HCT116 (cell line): ENCODE measurements around the gene RAD50. TPM values are rescaled to one million over a fixed set of nuclear protein-coding genes. Genes with fewer than 3 reads are reported as not detected.

ENCODE experiments used
- ATAC-seq: fragments of 200-7000 bp; cut with Tn5 transposase; 2 replicates; pipeline ENCODE4 v1.9.1; 2020; ENCODE audit warnings: mild to moderate bottlenecking, moderate library complexity
- BruUV-seq: library from RNA; stranded (reverse); fragments of 400-500 nt; replicated peaks from 2 replicates; lab custom pipeline; 2021; lab: Mats Ljungman, UMichigan
- CTCF ChIA-PET: fragments of 300-600 bp; sonication (Branson Sonifier 250); formaldehyde crosslinking; loops from one replicate; lab custom pipeline; 2021; ENCODE audit warnings: antibody characterized with exemption; lab: Charles Lee
- POLR2A ChIA-PET: fragments of 300-600, 350-600 bp; sonication (Branson Sonifier 250); formaldehyde crosslinking; loops from one replicate; lab custom pipeline; 2021; ENCODE audit warnings: antibody characterized with exemption; lab: Charles Lee
- RAD21 ChIA-PET, 2 experiments: fragments of 300-600 bp; sonication (Branson Sonifier 250); formaldehyde crosslinking; loops; one replicate each; lab custom pipeline; 2023; ENCODE audit warnings: low total read pairs in 2 of 2; ENCODE audit not compliant: uncharacterized antibody in 2 of 2, unreplicated experiment in 2 of 2, low non-redundant PET in 1 of 2; lab: Charles Lee
- DNase-seq: peaks from one replicate; pipeline ENCODE4 v3.0.0-alpha.2; 2010; ENCODE audit warnings: low read depth, low spot score
- H2AFZ ChIP-seq: fragments of 200-600 bp; shearing (Covaris generic), sonication (generic); 2 replicates; pipeline ENCODE4 v1.6.1; 2017; ENCODE audit warnings: low read depth, mixed run types, mixed read lengths, antibody characterized with exemption, low read length; ENCODE audit not compliant: poor library complexity, severe bottlenecking
- H3K27ac ChIP-seq: 2 replicates; pipeline ENCODE4 v1.5.1; 2012; ENCODE audit warnings: low read depth, low read length
- H3K27me3 ChIP-seq: fragments of 200-600 bp; sonication (generic); 2 replicates; pipeline ENCODE4 v1.6.1; 2016; ENCODE audit warnings: mixed run types, low read length, mixed read lengths; ENCODE audit not compliant: insufficient read depth
- H3K36me3 ChIP-seq, 2 experiments: fragments of 200-500 bp in 1 of 2; fragments of 200-600 bp in 1 of 2; sonication (Bioruptor generic) in 1 of 2; sonication (generic) in 1 of 2; 2 replicates each; pipeline versions ENCODE4 v1.5.1 to v1.6.1; 2014 to 2016; ENCODE audit warnings: low read length in 2 of 2, inconsistent platforms in 1 of 2, mixed read lengths in 1 of 2, mixed run types in 1 of 2; ENCODE audit not compliant: insufficient read depth in 2 of 2, control insufficient read depth in 1 of 2
- H3K4me1 ChIP-seq, 2 experiments: fragments of 200-600 bp in 1 of 2; sonication (generic) in 1 of 2; 2 replicates each; pipeline versions ENCODE4 v1.5.1 to v1.6.1; 2012 to 2017; ENCODE audit warnings: low read length in 2 of 2, inconsistent platforms in 1 of 2, mild to moderate bottlenecking in 1 of 2, mixed read lengths in 1 of 2, mixed run types in 1 of 2, moderate library complexity in 1 of 2; ENCODE audit not compliant: insufficient read depth in 2 of 2, control insufficient read depth in 1 of 2
- H3K4me2 ChIP-seq: fragments of 200-600 bp; sonication (generic); 2 replicates; pipeline ENCODE4 v1.6.1; 2017; ENCODE audit warnings: mixed run types, low read length, mixed read lengths
- H3K4me3 ChIP-seq, 2 experiments: fragments of 200-600 bp in 1 of 2; sonication (generic) in 1 of 2; replicated peaks in 1 of 2; 2 replicates each; pipeline ENCODE4 v1.5.1; 2011 to 2016; ENCODE audit warnings: low read length in 2 of 2, control low read depth in 1 of 2, low read depth in 1 of 2, mild to moderate bottlenecking in 1 of 2, mixed read lengths in 1 of 2, mixed run types in 1 of 2
- H3K79me2 ChIP-seq: fragments of 200-600 bp; sonication (generic); 2 replicates; pipeline ENCODE4 v1.6.1; 2017; ENCODE audit warnings: mild to moderate bottlenecking, mixed run types, low read length, moderate library complexity, mixed read lengths; ENCODE audit not compliant: insufficient read depth
- H3K9ac ChIP-seq: fragments of 200-600 bp; sonication (generic); 2 replicates; pipeline ENCODE4 v1.6.1; 2016; ENCODE audit warnings: low read length, mixed read lengths
- H3K9me2 ChIP-seq: fragments of 200-600 bp; sonication (generic), shearing (Covaris generic); 2 replicates; pipeline ENCODE4 v1.6.1; 2017; ENCODE audit warnings: mixed run types, mild to moderate bottlenecking, moderate library complexity; ENCODE audit not compliant: insufficient read depth
- H3K9me3 ChIP-seq, 2 experiments: fragments of 200-500 bp in 1 of 2; fragments of 200-600 bp in 1 of 2; sonication (Bioruptor generic) in 1 of 2; sonication (generic) in 1 of 2; 2 replicates each; pipeline ENCODE4 v1.6.1; 2014 to 2017; ENCODE audit warnings: low read length in 2 of 2, mixed read lengths in 2 of 2, inconsistent platforms in 1 of 2, low read depth in 1 of 2, mild to moderate bottlenecking in 1 of 2, mixed run types in 1 of 2, moderate library complexity in 1 of 2; ENCODE audit not compliant: control insufficient read depth in 1 of 2, insufficient read depth in 1 of 2
- H4K20me1 ChIP-seq: fragments of 200-600 bp; sonication (generic), shearing (Covaris generic); 2 replicates; pipeline ENCODE4 v1.6.1; 2017; ENCODE audit warnings: mixed run types, mild to moderate bottlenecking, moderate library complexity; ENCODE audit not compliant: insufficient read depth
- CBX3 ChIP-seq: IDR thresholded peaks from 2 replicates; pipeline ENCODE4 v1.6.1; 2012; ENCODE audit warnings: low read depth
- CEBPB ChIP-seq: IDR thresholded peaks from 2 replicates; pipeline ENCODE4 v1.6.1; 2012; ENCODE audit warnings: low read depth
- CTCF ChIP-seq, 3 experiments: fragments of 200-600 bp in 1 of 3; sonication (generic) in 1 of 3; IDR thresholded peaks in 2 of 3; conservative IDR thresholded peaks in 1 of 3; 2 replicates each; pipeline ENCODE4 v1.5.1; 2012 to 2017; ENCODE audit warnings: low read depth in 2 of 3, low read length in 2 of 3, antibody characterized with exemption in 1 of 3, borderline replicate concordance in 1 of 3, control low read depth in 1 of 3, mild to moderate bottlenecking in 1 of 3, mixed read lengths in 1 of 3, mixed run types in 1 of 3, moderate library complexity in 1 of 3; ENCODE audit not compliant: insufficient read depth in 1 of 3
- EGR1 ChIP-seq: IDR thresholded peaks from 2 replicates; pipeline ENCODE4 v1.6.1; 2012; ENCODE audit warnings: low read depth
- ELF1 ChIP-seq: IDR thresholded peaks from 2 replicates; pipeline ENCODE4 v1.6.1; 2012; ENCODE audit warnings: low read depth, borderline replicate concordance
- JUND ChIP-seq: IDR thresholded peaks from 2 replicates; pipeline ENCODE4 v1.6.1; 2012
- MAX ChIP-seq: IDR thresholded peaks from 2 replicates; pipeline ENCODE4 v1.6.1; 2012
- POLR2A ChIP-seq: IDR thresholded peaks from 2 replicates; pipeline ENCODE4 v1.7.0; 2011; ENCODE audit warnings: borderline replicate concordance; ENCODE audit not compliant: insufficient read depth, insufficient read length; ENCODE audit errors: extremely low read depth
- POLR2AphosphoS5 ChIP-seq: IDR thresholded peaks from 2 replicates; pipeline ENCODE4 v1.6.1; 2011; ENCODE audit warnings: mild to moderate bottlenecking, low read depth, low read length, moderate library complexity
- RAD21 ChIP-seq: IDR thresholded peaks from 2 replicates; pipeline ENCODE4 v1.6.1; 2012; ENCODE audit warnings: low read depth, mild to moderate bottlenecking
- SP1 ChIP-seq: IDR thresholded peaks from 2 replicates; pipeline ENCODE4 v1.6.1; 2012; ENCODE audit warnings: low read depth
- SRF ChIP-seq: IDR thresholded peaks from 2 replicates; pipeline ENCODE4 v1.6.1; 2012; ENCODE audit warnings: low read depth
- TCF7L2 ChIP-seq: IDR thresholded peaks from 2 replicates; pipeline ENCODE4 v1.7.0; 2011; ENCODE audit warnings: borderline replicate concordance, inconsistent platforms; ENCODE audit not compliant: insufficient read depth, insufficient read length; ENCODE audit errors: extremely low read depth
- ZFX ChIP-seq: fragments of 450-650 bp; IDR thresholded peaks from 2 replicates; pipeline ENCODE4 v1.6.1; 2017
- ZNF274 ChIP-seq: fragments of 200-500 bp; sonication (Bioruptor generic); IDR thresholded peaks from 2 replicates; pipeline ENCODE4 v1.6.1; 2014; ENCODE audit warnings: mild to moderate bottlenecking, low read depth, low read length, inconsistent platforms
- intact Hi-C: fragments of 100-400 bp; cut with micrococcal nuclease; formaldehyde crosslinking; loops from 2 replicates; pipeline ENCODE4 v1.10.0; 2022
- total RNA-seq: library from RNA; stranded (reverse); gene quantifications from one replicate; pipeline ENCODE4 v1.2.1, GENCODE V29; 2021; ENCODE audit not compliant: unreplicated experiment
- TF ChIP-seq, protein P1 (sequence below): IDR thresholded peaks from 2 replicates; pipeline ENCODE4 v1.6.1; 2012

The RAD50 gene
- total RNA-seq, 1 experiment from 2014 or later, result 43.6 TPM

GRCh38 chr5:132655821-132656773, 99.3 kb downstream of the RAD50 start:
- no peaks in the 10 kb centered on the region for H3K27me3 ChIP-seq
- no peaks in the 10 kb centered on the region for H3K79me2 ChIP-seq
- no peaks in the 10 kb centered on the region for H3K9me3 ChIP-seq
- H3K4me3 ChIP-seq, result no peak overlapping the region
- H3K36me3 ChIP-seq, result no peaks in the 10 kb centered on the region
- H3K9me2 ChIP-seq, result no peaks in the 10 kb centered on the region
- H3K9ac ChIP-seq, result no peak overlapping the region
- no peaks in the 10 kb centered on the region for H4K20me1 ChIP-seq
- ChIA-PET POLR2A (no interaction called here), RAD21 (no interaction called here), CTCF (no interaction called here)
- H2AFZ ChIP-seq, result no peak overlapping the region
- intact Hi-C loops, result no loop called here
- ATAC-seq (no peak), DNase-seq (no peak)
- no peak for TF ChIP-seq ELF1
- no peak for TF ChIP-seq RAD21
- TF ChIP-seq CEBPB, result no peak
- no peak for TF ChIP-seq CBX3
- no TSS peak for BruUV-seq
- H3K4me1 ChIP-seq, result no peaks in the 10 kb centered on the region
- no peak overlapping the region for H3K27ac ChIP-seq
- no peak overlapping the region for H3K4me2 ChIP-seq

DNA sequence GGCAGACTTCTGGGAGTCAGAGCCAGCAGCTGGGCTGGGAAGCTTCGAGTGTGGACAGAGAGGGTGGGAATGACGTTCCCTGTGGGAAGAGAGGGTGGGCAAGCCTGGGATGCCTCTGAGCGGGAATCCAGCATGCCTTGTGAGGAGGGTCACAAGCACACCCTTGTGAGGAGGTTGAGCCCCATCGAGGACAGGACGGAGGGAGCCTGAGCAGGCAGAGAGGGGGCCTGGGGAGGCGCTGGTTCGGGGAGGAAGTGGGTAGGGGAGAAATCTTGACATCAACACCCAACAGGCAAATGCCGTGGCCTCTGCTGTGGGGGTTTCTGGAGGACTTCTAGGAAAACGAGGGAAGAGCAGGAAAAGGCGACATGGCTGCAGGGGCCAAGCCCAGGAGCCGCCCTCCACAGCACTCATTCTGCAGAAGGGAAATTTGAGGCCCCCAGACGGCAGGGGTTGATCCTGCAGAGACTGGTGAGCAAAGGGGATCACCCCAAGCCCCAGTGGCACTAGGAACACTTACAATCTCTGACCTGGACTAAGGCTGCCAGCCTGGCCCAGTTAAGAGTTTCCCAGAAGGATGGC, 100.1 kb downstream of the RAD50 start:
- Histone ChIP-seq H3K27ac (no peak overlapping the region), H3K27me3 (no peaks in the 10 kb centered on the region), H3K36me3 (no peaks in the 10 kb centered on the region), H3K4me1 (no peaks in the 10 kb centered on the region), H3K79me2 (no peaks in the 10 kb centered on the region), H3K4me2 (no peak overlapping the region), H3K9me2 (no peaks in the 10 kb centered on the region), H3K9me3 (no peaks in the 10 kb centered on the region), H4K20me1 (no peaks in the 10 kb centered on the region), H2AFZ (no peak overlapping the region), H3K9ac (no peak overlapping the region), H3K4me3 (no peak overlapping the region)
- no TSS peak for BruUV-seq
- no peak for DNase-seq
- POLR2A ChIA-PET, result no interaction called here
- no peak for ATAC-seq
- intact Hi-C loops, result no loop called here
- RAD21 ChIA-PET, result no interaction called here
- CTCF ChIA-PET, result no interaction called here
- TF ChIP-seq ZFX (no peak), SRF (no peak), MAX (no peak), POLR2AphosphoS5 (no peak), CTCF (IDR thresholded peaks at IDR 0.05 in 2 of 3, conservative IDR thresholded peaks at IDR 0.05 in 1 of 3; ENCODE audit: borderline replicate concordance in 1 of 3, insufficient read depth in 1 of 3, low read depth in 2 of 3, low read length in 2 of 3) (no peak), POLR2A (no peak), JUND (no peak), ZNF274 (no peak), SP1 (no peak), ELF1 (no peak), EGR1 (no peak), TCF7L2 (no peak)
- TF ChIP-seq, protein P1, sequence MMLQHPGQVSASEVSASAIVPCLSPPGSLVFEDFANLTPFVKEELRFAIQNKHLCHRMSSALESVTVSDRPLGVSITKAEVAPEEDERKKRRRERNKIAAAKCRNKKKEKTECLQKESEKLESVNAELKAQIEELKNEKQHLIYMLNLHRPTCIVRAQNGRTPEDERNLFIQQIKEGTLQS, result no peak
